ENCODE results near the gene DCAF15. TPM values are rescaled to one million over a fixed set of nuclear protein-coding genes. Genes with fewer than 3 reads are reported as not detected.

DCAF15 gene
- total and polyA plus RNA-seq, 2 experiments from 2014 or later = 39.5 to 81.3 TPM

- H3K4me3 Mint-ChIP-seq = peak overlapping the region; percentile 89
Measured at GRCh38 chr19:14005349-14006084, 53.2 kb downstream of the DCAF15 start.

GRCh38 chr19:14006085-14006765, 53.9 kb downstream of the DCAF15 start, which contains the start of gene RFX1:
Gene RFX1, minus strand, starts transcription at chr19:14006320. Its CDS starts 12,477 bp downstream, at chr19:13993843.
- Mint-ChIP-seq H3K36me3 (ENCODE audit: low read depth) (no peaks in the 10 kb centered on the region; the same call in 2 of the 3 replicates), H3K4me3 (peak within 1 kb of the TSS; percentile 89), H3K4me1 (peaks cover 22% of the 10 kb centered on the region), H3K9me3 (no peaks in the 10 kb centered on the region), H3K27ac (peak within 1 kb of the TSS; percentile 100), H3K27me3 (ENCODE audit: insufficient read depth, low read depth, poor library complexity) (peaks cover 19% of the 10 kb centered on the region)
- H3F3A ChIP-seq (replicated peaks; ENCODE audit: low read depth) = peaks cover 6% of the 10 kb centered on the region; the same call in 1 of the 2 replicates
- DNase-seq (ENCODE audit: low spot score) (peak; percentile 99), ATAC-seq (peak; percentile 86)
- peak within 1 kb of the TSS; percentile 49 for H3K4me3 ChIP-seq
- peak within 1 kb of the TSS; percentile 98 for H2AFZ ChIP-seq
- H3K4me1 ChIP-seq (ENCODE audit: insufficient read depth) = peaks cover 19% of the 10 kb centered on the region
- H4K20me1 ChIP-seq (replicated peaks; ENCODE audit: insufficient read depth) = no peaks in the 10 kb centered on the region
- H3K79me2 ChIP-seq (replicated peaks; ENCODE audit: insufficient read depth) = peaks cover 23% of the 10 kb centered on the region
- peak within 1 kb of the TSS; percentile 92 for H3K27ac ChIP-seq (ENCODE audit: low read depth)
- peak within 1 kb of the TSS; percentile 95 for H3K4me2 ChIP-seq
- no peaks in the 10 kb centered on the region for H3K27me3 ChIP-seq (ENCODE audit: insufficient read depth)
- no peak for TF ChIP-seq EZH2 (IDR thresholded peaks at IDR 0.05; ENCODE audit: low read depth, unreplicated experiment)
- peak; percentile 96 for TF ChIP-seq CREB1 (CRISPR knock-in tag; IDR thresholded peaks at IDR 0.05; ENCODE audit: low read depth)
- peak; percentile 73 for TF ChIP-seq ETS1 (IDR thresholded peaks at IDR 0.05)
- no peaks in the 10 kb centered on the region for H3K36me3 ChIP-seq (ENCODE audit: insufficient read depth)
- H3K9me2 ChIP-seq (ENCODE audit: insufficient read depth) = no peaks in the 10 kb centered on the region

More at GRCh38 chr19:14005349-14006084, 53.2 kb downstream of the DCAF15 start:
- ATAC-seq (peak; percentile 39), DNase-seq (ENCODE audit: low spot score) (peak; percentile 93)
- Histone ChIP-seq H3K4me1 (ENCODE audit: insufficient read depth) (peaks cover 19% of the 10 kb centered on the region), H3K9me2 (ENCODE audit: insufficient read depth) (no peaks in the 10 kb centered on the region), H3K27me3 (ENCODE audit: insufficient read depth) (no peaks in the 10 kb centered on the region), H3F3A (replicated peaks; ENCODE audit: low read depth) (peaks cover 6% of the 10 kb centered on the region; the same call in 1 of the 2 replicates), H3K4me2 (peak overlapping the region; percentile 70), H3K79me2 (replicated peaks; ENCODE audit: insufficient read depth) (peaks cover 30% of the 10 kb centered on the region), H2AFZ (0 out of 2 replicates have a peak overlapping the region, but pooled peaks have one; percentile 5), H3K27ac (ENCODE audit: low read depth) (peak overlapping the region; percentile 78), H3K36me3 (ENCODE audit: insufficient read depth) (no peaks in the 10 kb centered on the region), H3K4me3 (peak overlapping the region; percentile 49), H4K20me1 (replicated peaks; ENCODE audit: insufficient read depth) (no peaks in the 10 kb centered on the region)
- H3K4me1 Mint-ChIP-seq = peaks cover 22% of the 10 kb centered on the region
- H3K9me3 Mint-ChIP-seq = no peaks in the 10 kb centered on the region
- H3K27ac Mint-ChIP-seq = peak overlapping the region; percentile 93
- peaks cover 4% of the 10 kb centered on the region; the same call in 2 of the 3 replicates for H3K36me3 Mint-ChIP-seq (ENCODE audit: low read depth)
- TF ChIP-seq EZH2 (IDR thresholded peaks at IDR 0.05; ENCODE audit: low read depth, unreplicated experiment) (no peak), ZNF114 (CRISPR knock-in tag; IDR thresholded peaks at IDR 0.05) (no peak), POLR2AphosphoS5 (IDR thresholded peaks at IDR 0.05; ENCODE audit: low read depth) (peak; percentile 40; the same call in 1 of the 2 replicates)
- peaks cover 19% of the 10 kb centered on the region for H3K27me3 Mint-ChIP-seq (ENCODE audit: insufficient read depth, low read depth, poor library complexity)

Measured in GM23338 (cell line).